ENCODE data around the gene PTPRK.

DNA sequence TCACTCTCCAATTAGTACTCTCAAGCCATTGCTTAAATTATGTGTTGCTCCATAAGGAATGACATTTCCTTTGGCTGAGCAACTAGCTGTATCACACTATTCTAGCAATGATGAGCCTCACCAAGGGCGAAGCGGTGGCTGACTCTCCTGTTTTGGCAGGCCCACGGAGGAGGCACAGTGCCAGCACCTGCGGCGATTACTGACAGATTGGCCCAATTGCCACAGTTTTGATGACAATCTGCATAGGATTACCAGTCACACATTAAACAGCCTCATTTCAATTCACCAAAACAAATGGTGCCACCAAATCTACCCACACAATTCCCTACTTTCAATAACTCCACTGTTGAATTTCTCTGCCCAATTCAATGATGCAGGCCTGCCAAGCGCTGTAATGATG, 286.9 kb downstream of the PTPRK start:
- TF ChIP-seq RARB (CRISPR knock-in tag; IDR thresholded peaks at IDR 0.05) (no peak), PPARA (CRISPR knock-in tag; IDR thresholded peaks at IDR 0.05; ENCODE audit: borderline replicate concordance) (no peak), ZFP3 (CRISPR knock-in tag; IDR thresholded peaks at IDR 0.05) (no peak), TCF4 (CRISPR knock-in tag; IDR thresholded peaks at IDR 0.05; ENCODE audit: borderline replicate concordance) (no peak), ZC3H10 (CRISPR knock-in tag; IDR thresholded peaks at IDR 0.05) (no peak)

All from SK-N-SH treated with all-trans-retinoic acid at 6 μM for 48 hours (cell line).